Retinal pigment epithelial cell (primary cell): ENCODE measurements around the gene HIC2.
"Not testable (repeated sequence)": the region's sequence is repeated elsewhere in the genome, so short reads cannot be mapped to it uniquely, and the experiment has no call there.

ENCODE experiments used
- DNase-seq: peaks from one replicate; pipeline ENCODE4 v3.0.0-alpha.2; 2010; ENCODE audit warnings: low read depth
- H3K4me3 ChIP-seq: 2 replicates; pipeline ENCODE4 v1.5.1; 2011; ENCODE audit warnings: mild to moderate bottlenecking, low read length, control low read depth, moderate library complexity
- TF ChIP-seq, protein P1 (sequence below): conservative IDR thresholded peaks from 2 replicates; pipeline ENCODE4 v1.5.1; 2011; ENCODE audit warnings: low read depth, low read length, control low read depth, inconsistent platforms

HIC2 gene

DNA sequence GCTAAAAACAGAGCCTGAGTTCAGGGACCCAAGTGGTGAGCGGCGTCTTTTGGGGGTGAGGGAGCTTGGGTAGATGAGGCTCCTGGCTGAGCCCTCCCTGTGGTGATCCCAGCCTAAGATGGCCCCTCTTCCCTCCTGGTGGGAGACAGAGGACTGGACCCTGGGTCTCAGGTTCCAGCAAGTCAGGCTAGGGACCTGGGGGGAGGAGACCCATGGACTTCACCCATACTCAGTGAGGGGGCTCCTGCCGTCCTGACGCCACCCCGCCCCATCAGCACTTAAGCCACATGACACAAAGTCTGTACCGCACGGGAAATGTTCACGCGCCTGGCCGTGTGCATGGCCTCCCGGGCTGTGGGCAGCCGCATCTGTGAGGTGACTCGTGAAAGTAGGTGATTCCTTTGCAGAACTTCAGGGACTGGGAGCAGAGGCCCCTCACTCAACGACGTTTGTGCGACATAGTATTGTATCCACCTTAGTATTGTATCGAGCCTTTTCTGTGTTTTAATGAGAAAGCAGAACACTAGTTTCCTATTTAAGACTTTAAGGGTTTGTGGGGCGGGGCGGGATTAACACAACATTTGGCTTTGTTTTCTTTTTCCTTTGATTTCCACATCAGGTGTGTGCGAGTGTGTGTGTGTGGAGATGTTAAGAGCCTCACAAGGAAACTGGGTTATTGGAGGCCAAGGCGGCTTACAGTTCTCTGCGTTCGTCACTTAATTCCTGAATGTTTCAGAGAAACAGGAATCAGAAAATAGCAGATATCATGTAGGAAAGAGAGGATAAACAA, 31.7 kb downstream of the HIC2 start:
- no peak for DNase-seq
- TF ChIP-seq, protein P1, sequence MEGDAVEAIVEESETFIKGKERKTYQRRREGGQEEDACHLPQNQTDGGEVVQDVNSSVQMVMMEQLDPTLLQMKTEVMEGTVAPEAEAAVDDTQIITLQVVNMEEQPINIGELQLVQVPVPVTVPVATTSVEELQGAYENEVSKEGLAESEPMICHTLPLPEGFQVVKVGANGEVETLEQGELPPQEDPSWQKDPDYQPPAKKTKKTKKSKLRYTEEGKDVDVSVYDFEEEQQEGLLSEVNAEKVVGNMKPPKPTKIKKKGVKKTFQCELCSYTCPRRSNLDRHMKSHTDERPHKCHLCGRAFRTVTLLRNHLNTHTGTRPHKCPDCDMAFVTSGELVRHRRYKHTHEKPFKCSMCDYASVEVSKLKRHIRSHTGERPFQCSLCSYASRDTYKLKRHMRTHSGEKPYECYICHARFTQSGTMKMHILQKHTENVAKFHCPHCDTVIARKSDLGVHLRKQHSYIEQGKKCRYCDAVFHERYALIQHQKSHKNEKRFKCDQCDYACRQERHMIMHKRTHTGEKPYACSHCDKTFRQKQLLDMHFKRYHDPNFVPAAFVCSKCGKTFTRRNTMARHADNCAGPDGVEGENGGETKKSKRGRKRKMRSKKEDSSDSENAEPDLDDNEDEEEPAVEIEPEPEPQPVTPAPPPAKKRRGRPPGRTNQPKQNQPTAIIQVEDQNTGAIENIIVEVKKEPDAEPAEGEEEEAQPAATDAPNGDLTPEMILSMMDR: no peak
- no peak overlapping the region for H3K4me3 ChIP-seq

DNA sequence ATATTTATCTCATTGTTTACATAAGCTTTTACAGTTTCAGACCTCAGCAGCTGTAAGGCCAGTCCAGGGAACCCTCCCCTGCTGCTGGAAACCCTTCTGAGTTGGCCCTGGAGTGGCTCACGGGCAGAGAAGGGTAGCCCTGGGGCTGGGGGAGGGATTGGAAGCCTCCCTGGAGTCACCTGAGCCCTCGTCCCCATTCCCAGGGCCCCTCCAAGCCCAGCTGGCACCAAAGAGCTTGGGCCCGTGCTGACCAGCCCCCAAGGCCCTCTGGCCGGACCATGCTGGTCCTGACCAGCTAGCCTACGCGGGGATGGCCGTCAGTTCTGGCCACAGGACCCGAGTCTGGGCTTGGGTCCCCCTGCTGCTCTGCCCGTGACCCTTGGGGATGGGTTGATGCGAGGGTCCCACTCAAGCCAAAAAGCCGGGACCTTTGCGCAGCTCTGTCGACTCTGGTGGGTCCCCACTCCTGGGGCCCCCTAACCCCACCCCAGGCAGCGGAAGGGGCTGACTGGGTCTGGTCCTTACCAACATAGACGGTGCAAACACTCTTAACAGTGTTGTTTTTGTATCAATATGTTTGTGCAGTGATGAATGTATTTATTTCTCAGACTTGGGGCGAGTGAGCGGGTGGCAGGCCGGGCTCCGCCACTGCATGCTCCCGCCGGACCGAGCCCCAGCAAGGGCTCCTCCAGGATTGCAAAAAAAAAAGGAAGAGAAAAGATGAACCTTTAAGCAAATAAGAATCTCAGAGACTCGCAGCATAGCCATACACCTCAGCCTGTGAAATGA, 32.6 kb downstream of the HIC2 start:
- H3K4me3 ChIP-seq: no peak overlapping the region
- TF ChIP-seq, protein P1: no peak
- DNase-seq: no peak

DNA sequence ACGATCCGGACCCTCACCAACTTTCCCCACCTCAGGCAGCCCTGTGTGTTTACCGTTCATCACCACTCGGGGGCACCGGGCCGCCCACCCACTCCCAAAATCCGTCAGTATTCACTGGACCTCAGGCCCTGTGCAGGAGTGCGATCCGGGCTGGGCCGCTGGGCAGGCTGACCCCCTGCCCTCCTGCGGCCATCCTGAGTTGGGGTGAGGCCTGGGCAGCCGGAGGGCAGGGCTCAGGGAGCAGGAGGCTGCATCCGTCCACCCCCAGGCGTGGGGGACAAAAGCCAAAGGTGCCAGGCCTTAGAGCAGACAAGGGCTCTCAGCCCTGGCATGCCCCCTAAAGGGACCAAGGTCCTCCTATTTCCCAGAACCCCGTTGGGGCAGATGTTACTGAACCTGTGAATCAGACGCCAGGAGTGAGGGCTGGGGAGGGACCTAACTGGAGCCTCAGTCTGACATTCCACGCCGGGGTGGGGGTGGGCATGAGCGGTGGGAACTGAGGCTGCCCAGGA, 33.2 kb downstream of the HIC2 start:
- no peak for DNase-seq
- no peak overlapping the region for H3K4me3 ChIP-seq
- TF ChIP-seq, protein P1: no peak

DNA sequence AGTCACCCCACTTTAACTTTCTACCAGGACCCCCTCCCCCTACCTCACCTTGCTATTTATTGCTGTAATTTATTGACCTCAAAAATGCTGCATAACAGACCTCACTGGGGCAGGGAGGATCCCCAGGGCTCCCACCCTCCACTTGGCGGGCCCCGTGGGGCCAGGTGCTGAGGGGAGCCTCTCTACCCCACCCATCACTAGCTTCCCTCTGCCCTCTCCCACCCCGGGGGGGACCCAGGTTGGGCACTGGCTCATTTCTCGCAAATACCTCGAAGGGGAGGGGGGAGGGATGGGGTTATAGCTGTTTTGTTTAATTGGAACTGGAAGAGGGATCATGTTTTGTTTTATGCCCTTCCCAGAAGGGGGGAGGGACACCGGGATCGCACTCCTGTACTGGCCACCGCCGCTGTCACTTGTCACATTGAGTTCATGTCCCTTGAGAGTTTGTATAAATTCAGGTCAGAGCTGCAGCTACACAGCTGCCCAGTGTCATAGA, 33.7 kb downstream of the HIC2 start:
- DNase-seq: no peak
- no peak overlapping the region for H3K4me3 ChIP-seq
- TF ChIP-seq, protein P1: no peak

DNA sequence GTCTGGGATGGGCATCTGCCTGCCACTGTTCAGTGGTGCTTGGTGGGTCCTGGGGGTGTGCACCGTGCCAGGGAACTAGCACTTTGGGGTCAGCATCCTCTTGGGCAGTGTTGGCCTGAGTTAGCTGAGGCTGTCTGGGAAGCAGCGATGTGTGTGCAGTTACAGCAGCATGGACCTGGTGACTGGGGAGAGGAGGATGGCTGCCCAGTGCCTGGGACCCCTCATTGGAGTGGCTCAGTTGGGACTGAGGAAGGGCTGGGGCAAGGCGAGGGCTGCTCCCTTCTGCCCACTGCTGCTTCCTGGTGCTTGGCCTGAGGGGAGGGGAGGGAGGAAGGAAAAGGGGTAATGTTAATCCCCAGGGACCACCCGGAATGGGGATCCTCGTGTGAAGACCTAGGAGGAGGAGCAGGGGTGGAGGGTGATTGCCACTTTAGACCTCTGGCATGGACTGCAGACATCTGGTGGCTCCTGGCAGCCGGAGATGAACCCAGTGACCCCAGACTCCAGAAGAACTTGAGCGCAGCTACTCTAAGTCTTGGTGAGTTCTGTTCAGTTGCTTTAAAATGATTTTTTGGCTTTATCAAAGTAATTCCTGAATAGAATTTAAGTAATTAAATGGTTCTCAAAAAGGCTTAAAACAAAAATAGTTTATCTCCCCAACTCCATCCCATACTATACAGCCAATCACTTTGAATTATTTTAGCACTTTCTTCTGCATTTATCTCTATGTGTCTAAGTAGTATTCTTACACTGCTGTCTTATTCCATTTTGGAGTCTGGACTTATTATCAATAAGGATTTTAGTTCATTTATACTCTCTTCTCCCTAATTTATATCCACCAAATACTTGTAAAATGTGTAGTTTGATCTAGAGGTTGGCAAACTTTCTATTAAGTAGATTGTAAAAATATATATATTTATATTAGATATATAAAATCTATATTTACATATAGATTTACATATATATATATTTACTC, 34.7 kb downstream of the HIC2 start:
- DNase-seq: no peak
- TF ChIP-seq, protein P1: no peak
- H3K4me3 ChIP-seq: no peak overlapping the region

DNA sequence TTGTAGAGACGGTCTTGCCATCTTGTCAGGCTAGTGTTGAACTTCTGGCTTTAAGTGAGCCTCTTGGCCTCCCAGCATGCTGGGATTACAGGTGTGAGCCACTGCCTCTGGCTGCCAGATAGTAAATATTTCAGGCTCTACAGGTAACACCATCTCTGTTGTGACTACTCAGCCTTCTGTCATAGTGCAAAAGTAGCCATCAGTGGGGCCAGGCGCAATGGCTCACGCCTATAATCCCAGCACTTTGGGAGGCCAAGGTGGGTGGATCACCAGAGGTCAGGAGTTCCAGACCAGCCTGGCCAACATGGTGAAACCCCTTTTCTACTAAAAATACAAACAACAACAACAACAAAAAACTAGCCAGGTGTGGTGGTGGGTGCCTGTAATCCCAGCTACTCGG, 35.5 kb downstream of the HIC2 start:
- not testable (repeated sequence) for DNase-seq, H3K4me3 ChIP-seq

DNA sequence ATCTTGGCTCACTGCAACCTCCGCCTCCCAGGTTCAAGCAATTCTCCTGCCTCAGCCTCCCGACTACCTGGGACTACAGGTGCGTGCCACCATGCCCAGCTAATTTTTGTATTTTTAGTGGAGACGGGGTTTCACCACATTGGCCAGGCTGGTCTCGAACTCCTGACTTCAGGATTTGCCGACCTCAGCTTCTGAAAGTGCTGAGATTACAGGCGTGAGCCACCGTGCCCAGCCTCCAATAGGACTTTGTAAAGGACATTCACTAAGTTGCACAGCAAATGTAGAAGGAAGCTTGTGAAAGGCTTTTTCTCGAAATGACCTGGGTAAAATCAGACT, 37.8 kb downstream of the HIC2 start:
- not testable (repeated sequence) for DNase-seq, H3K4me3 ChIP-seq
